PC-9 (cell line): Measurements from ENCODE around the gene ARHGAP6. TPM values are rescaled to one million over a fixed set of nuclear protein-coding genes. Genes with fewer than 3 reads are reported as not detected.

Experiments
- BruUV-seq: library from RNA; stranded (reverse); fragments of 400-500 nt; replicated peaks from 2 replicates; lab custom pipeline; 2021; lab: Mats Ljungman, UMichigan
- CTCF ChIA-PET: fragments of 300-600 bp; sonication (Branson Sonifier 250); formaldehyde crosslinking; loops from one replicate; lab custom pipeline; 2022; ENCODE audit warnings: antibody characterized with exemption; lab: Charles Lee
- POLR2A ChIA-PET: fragments of 300-600 bp; sonication (Branson Sonifier 250); formaldehyde crosslinking; loops from one replicate; lab custom pipeline; 2022; ENCODE audit warnings: antibody characterized with exemption; ENCODE audit not compliant: unreplicated experiment; lab: Charles Lee
- DNase-seq, 2 experiments: peaks; one replicate each; pipeline versions ENCODE4 v3.0.0 to v3.0.0-alpha.2; 2015 to 2022; ENCODE audit warnings: mixed read lengths in 1 of 2
- H2AFZ ChIP-seq: fragments of 200-600 bp; sonication (generic); 2 replicates; pipeline ENCODE4 v1.8.1; 2017; ENCODE audit warnings: antibody characterized with exemption
- H3F3A ChIP-seq: fragments of 200-600 bp; sonication (generic); 2 replicates; pipeline ENCODE4 v1.8.1; 2017; ENCODE audit warnings: antibody characterized with exemption, mild to moderate bottlenecking, low read depth; ENCODE audit not compliant: insufficient read depth
- H3K27ac ChIP-seq: fragments of 200-600 bp; sonication (generic); 2 replicates; pipeline ENCODE4 v1.6.1; 2016; ENCODE audit warnings: mixed run types
- H3K27me3 ChIP-seq: fragments of 200-600 bp; sonication (generic); 2 replicates; pipeline ENCODE4 v1.6.1; 2016; ENCODE audit warnings: low read depth, mixed run types; ENCODE audit not compliant: insufficient read depth
- H3K36me3 ChIP-seq: fragments of 200-600 bp; sonication (generic); 2 replicates; pipeline ENCODE4 v1.6.1; 2016; ENCODE audit warnings: low read depth, mixed run types
- H3K4me1 ChIP-seq: fragments of 200-600 bp; sonication (generic); replicated peaks from 2 replicates; pipeline ENCODE4 v1.6.1; 2016; ENCODE audit warnings: mixed run types; ENCODE audit not compliant: insufficient read depth
- H3K4me2 ChIP-seq: fragments of 200-600 bp; sonication (generic); 2 replicates; pipeline ENCODE4 v1.6.1; 2017; ENCODE audit warnings: mixed run types
- H3K4me3 ChIP-seq: fragments of 200-600 bp; sonication (generic); 2 replicates; pipeline ENCODE4 v1.6.1; 2016; ENCODE audit warnings: mixed run types
- H3K79me2 ChIP-seq: fragments of 200-600 bp; sonication (generic); 2 replicates; pipeline ENCODE4 v1.6.1; 2017; ENCODE audit warnings: low read depth, mixed run types
- H3K9me2 ChIP-seq: fragments of 200-600 bp; sonication (generic); 2 replicates; pipeline ENCODE4 v1.8.1; 2017; ENCODE audit warnings: mild to moderate bottlenecking; ENCODE audit not compliant: insufficient read depth
- H3K9me3 ChIP-seq: fragments of 200-600 bp; sonication (generic); 2 replicates; pipeline ENCODE4 v1.8.1; 2016; ENCODE audit warnings: low read depth; ENCODE audit not compliant: insufficient read depth
- H4K20me1 ChIP-seq: fragments of 200-600 bp; sonication (generic); 2 replicates; pipeline ENCODE4 v1.8.1; 2017; ENCODE audit not compliant: insufficient read depth
- CTCF ChIP-seq: fragments of 200-600 bp; sonication (generic); conservative IDR thresholded peaks from 2 replicates; pipeline ENCODE4 v1.6.1; 2017; ENCODE audit warnings: mixed run types, antibody characterized with exemption, mild to moderate bottlenecking, moderate library complexity
- EZH2 ChIP-seq: fragments of 200-600 bp; sonication (generic); IDR thresholded peaks from 2 replicates; pipeline ENCODE4 v1.8.0; 2017; ENCODE audit warnings: antibody characterized with exemption, low read depth
- intact Hi-C: fragments of 100-400 bp; cut with micrococcal nuclease; formaldehyde crosslinking; loops from one replicate; pipeline ENCODE4 v1.10.0; 2022; ENCODE audit not compliant: unreplicated experiment
- total RNA-seq: library from RNA; stranded (reverse); gene quantifications from 2 replicates; pipeline ENCODE4 v1.2.3, GENCODE V29; 2021

ARHGAP6 gene
- total RNA-seq, 1 experiment from 2014 or later = not detected

- DNase-seq = no peak
- H4K20me1 ChIP-seq = no peaks in the 10 kb centered on the region
- no peak overlapping the region for H3K4me3 ChIP-seq
- H3K9me3 ChIP-seq = no peaks in the 10 kb centered on the region
- TF ChIP-seq EZH2 = no peak
- TF ChIP-seq CTCF = no peak
- POLR2A ChIA-PET = no interaction called here
- H3K4me2 ChIP-seq = no peak overlapping the region
- CTCF ChIA-PET = no interaction called here
- H3K9me2 ChIP-seq = no peaks in the 10 kb centered on the region
- BruUV-seq = no TSS peak
- no peaks in the 10 kb centered on the region for H3F3A ChIP-seq
- no peaks in the 10 kb centered on the region for H3K36me3 ChIP-seq
- H2AFZ ChIP-seq = no peak overlapping the region
- no peaks in the 10 kb centered on the region for H3K27me3 ChIP-seq
- intact Hi-C loops = no loop called here
- H3K79me2 ChIP-seq = no peaks in the 10 kb centered on the region
- no peaks in the 10 kb centered on the region for H3K4me1 ChIP-seq
- H3K27ac ChIP-seq = no peak overlapping the region
Measured at GRCh38 chrX:11555759-11556158, 110.0 kb downstream of the ARHGAP6 start.

- DNase-seq = no peak
- Histone ChIP-seq H4K20me1 (no peaks in the 10 kb centered on the region), H3K9me3 (no peaks in the 10 kb centered on the region), H3F3A (no peaks in the 10 kb centered on the region), H3K27ac (no peak overlapping the region), H3K4me2 (no peak overlapping the region), H3K36me3 (no peaks in the 10 kb centered on the region), H3K4me1 (no peaks in the 10 kb centered on the region), H3K27me3 (no peaks in the 10 kb centered on the region), H3K79me2 (no peaks in the 10 kb centered on the region), H3K9me2 (no peaks in the 10 kb centered on the region), H2AFZ (no peak overlapping the region), H3K4me3 (no peak overlapping the region)
- CTCF ChIA-PET = no interaction called here
- TF ChIP-seq EZH2 = no peak
- no peak for TF ChIP-seq CTCF
- intact Hi-C loops = no loop called here
- POLR2A ChIA-PET = no interaction called here
- BruUV-seq = no TSS peak
Measured at GRCh38 chrX:11553594-11553993, 112.1 kb downstream of the ARHGAP6 start.

- no TSS peak for BruUV-seq
- Histone ChIP-seq H3K36me3 (no peaks in the 10 kb centered on the region), H3K4me2 (no peak overlapping the region), H3K9me2 (no peaks in the 10 kb centered on the region), H4K20me1 (no peaks in the 10 kb centered on the region), H3K79me2 (no peaks in the 10 kb centered on the region), H2AFZ (no peak overlapping the region), H3F3A (no peaks in the 10 kb centered on the region), H3K4me3 (no peak overlapping the region), H3K4me1 (no peaks in the 10 kb centered on the region), H3K9me3 (no peaks in the 10 kb centered on the region), H3K27ac (no peak overlapping the region), H3K27me3 (no peaks in the 10 kb centered on the region)
- DNase-seq = no peak
- ChIA-PET POLR2A (no interaction called here), CTCF (no interaction called here)
- no peak for TF ChIP-seq CTCF
- TF ChIP-seq EZH2 = no peak
- intact Hi-C loops = no loop called here
Measured at GRCh38 chrX:11551151-11551550, 114.6 kb downstream of the ARHGAP6 start.
